ENCODE data around the gene JARID2. TPM values are rescaled to one million over a fixed set of nuclear protein-coding genes. Genes with fewer than 3 reads are reported as not detected.
A peak's percentile ranks its signal among the peaks of the same experiment; 100 is the strongest.

The JARID2 gene
- total and polyA plus RNA-seq, 4 donors = 3.8 to 14.8 (median 12.0) TPM

DNA sequence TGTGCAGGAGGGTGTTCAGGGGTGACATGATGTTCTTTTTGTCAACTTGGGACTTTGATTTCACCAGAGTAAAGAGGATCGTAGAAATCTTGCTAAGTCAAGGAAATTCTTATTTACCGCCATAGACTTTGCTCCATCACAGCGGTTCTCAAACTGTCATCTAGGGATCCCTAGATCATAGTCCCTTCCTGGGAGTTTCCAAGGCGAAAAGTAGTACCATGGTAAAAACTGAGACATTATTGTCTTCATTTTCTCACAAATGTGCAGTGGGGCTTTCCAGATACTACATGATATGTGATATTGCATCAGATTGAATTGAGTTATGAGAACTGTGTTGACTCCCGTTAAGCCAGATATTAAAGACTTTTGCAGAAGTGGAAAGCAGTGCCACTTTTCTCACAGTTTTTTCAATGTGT is 79.7 kb downstream of the JARID2 start:
- TF ChIP-seq, protein P1, sequence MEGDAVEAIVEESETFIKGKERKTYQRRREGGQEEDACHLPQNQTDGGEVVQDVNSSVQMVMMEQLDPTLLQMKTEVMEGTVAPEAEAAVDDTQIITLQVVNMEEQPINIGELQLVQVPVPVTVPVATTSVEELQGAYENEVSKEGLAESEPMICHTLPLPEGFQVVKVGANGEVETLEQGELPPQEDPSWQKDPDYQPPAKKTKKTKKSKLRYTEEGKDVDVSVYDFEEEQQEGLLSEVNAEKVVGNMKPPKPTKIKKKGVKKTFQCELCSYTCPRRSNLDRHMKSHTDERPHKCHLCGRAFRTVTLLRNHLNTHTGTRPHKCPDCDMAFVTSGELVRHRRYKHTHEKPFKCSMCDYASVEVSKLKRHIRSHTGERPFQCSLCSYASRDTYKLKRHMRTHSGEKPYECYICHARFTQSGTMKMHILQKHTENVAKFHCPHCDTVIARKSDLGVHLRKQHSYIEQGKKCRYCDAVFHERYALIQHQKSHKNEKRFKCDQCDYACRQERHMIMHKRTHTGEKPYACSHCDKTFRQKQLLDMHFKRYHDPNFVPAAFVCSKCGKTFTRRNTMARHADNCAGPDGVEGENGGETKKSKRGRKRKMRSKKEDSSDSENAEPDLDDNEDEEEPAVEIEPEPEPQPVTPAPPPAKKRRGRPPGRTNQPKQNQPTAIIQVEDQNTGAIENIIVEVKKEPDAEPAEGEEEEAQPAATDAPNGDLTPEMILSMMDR (IDR thresholded peaks at IDR 0.05; ENCODE audit: control extremely low read depth, extremely low read depth) = no peak
- Histone ChIP-seq H3K4me1 (ENCODE audit: control insufficient read depth in 5 of 5, insufficient read depth in 5 of 5, low read length in 5 of 5) (peaks cover 0 to 41% (median 16%) of the 10 kb centered on the region in 5 donors), H3K27ac (ENCODE audit: low read depth in 1 of 2, low read length in 1 of 2) (no peak overlapping the region), H3K9ac (ENCODE audit: insufficient read depth in 1 of 2, low read length in 2 of 2) (no peak overlapping the region), H3K9me3 (ENCODE audit: control insufficient read depth in 4 of 4, insufficient read depth in 3 of 4, low read length in 3 of 4) (no peaks in the 10 kb centered on the region), H3K36me3 (ENCODE audit: control insufficient read depth in 4 of 4, insufficient read depth in 4 of 4, low read length in 4 of 4) (no peaks in the 10 kb centered on the region), H3K4me3 (no peak overlapping the region), H3K27me3 (ENCODE audit: control insufficient read depth in 3 of 3, insufficient read depth in 3 of 3, low read length in 2 of 3) (no peaks in the 10 kb centered on the region)
- no peak for ATAC-seq (ENCODE audit: insufficient read depth, low FRiP score)
- no peak for DNase-seq
- 65 to 66% methylated on average over 5 of the region's 5 CpGs for WGBS, 2 donors

DNA sequence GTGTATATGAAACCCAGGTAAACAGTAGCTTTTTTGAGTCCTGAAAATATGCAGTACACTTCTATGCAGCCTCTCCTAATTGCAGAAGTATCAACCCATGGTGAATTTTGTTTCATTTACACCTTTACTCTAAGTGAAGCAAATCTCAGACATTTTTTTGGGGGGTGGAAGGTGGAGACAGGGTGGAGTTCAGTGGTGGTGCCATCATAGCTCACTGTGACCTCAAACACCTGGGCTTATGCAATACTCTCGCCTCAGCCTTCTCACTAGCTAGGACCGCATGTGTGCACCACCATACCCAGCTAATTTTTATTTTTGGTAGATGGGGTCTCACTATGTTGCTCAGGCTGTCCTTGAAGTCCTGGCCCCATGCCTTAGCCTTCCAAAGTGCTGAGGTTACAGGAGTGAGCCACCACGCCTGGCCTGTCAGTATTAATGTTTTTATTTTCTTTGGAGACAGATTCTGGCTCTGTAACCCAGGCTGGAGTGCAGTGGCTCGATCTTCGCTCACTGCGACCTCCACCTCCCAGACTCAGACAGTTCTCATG is 80.3 kb downstream of the JARID2 start:
- TF ChIP-seq, protein P1 (IDR thresholded peaks at IDR 0.05; ENCODE audit: control extremely low read depth, extremely low read depth) = no peak
- Histone ChIP-seq H3K9me3 (ENCODE audit: control insufficient read depth in 4 of 4, insufficient read depth in 3 of 4, low read length in 3 of 4) (no peaks in the 10 kb centered on the region), H3K4me1 (ENCODE audit: control insufficient read depth in 5 of 5, insufficient read depth in 5 of 5, low read length in 5 of 5) (peaks cover 0 to 41% (median 17%) of the 10 kb centered on the region in 5 donors), H3K4me3 (no peak overlapping the region), H3K36me3 (ENCODE audit: control insufficient read depth in 4 of 4, insufficient read depth in 4 of 4, low read length in 4 of 4) (no peaks in the 10 kb centered on the region), H3K27ac (ENCODE audit: low read depth in 1 of 2, low read length in 1 of 2) (no peak overlapping the region), H3K9ac (ENCODE audit: insufficient read depth in 1 of 2, low read length in 2 of 2) (no peak overlapping the region), H3K27me3 (ENCODE audit: control insufficient read depth in 3 of 3, insufficient read depth in 3 of 3, low read length in 2 of 3) (no peaks in the 10 kb centered on the region)
- 71 to 76% methylated on average over 6 of the region's 6 CpGs for WGBS, 2 donors
- no peak for DNase-seq
- no peak for ATAC-seq (ENCODE audit: insufficient read depth, low FRiP score)

DNA sequence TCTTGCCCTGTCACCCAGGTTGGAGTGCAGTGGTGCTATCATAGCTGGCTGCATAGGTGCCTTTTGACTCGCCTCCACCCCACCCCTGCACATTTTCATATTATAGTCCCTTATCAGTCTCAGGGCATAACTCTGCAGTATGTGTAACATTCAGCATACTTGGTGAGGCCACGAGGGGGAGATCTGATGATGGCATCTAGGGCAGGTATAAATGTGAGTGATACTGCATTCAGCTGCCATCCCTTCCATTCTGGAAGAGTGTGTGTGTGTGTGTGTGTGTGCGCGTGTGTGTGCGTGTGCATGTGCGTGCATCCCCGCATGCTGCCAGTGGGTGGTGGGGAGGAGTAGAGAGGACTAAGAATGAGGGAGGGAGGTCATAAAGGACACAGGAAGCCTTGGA is 81.4 kb downstream of the JARID2 start:
- no peak for ATAC-seq (ENCODE audit: insufficient read depth, low FRiP score)
- peak in 1 of 3 donors; percentile 36 for DNase-seq
- Histone ChIP-seq H3K27ac (ENCODE audit: low read depth in 1 of 2, low read length in 1 of 2) (no peak overlapping the region), H3K9me3 (ENCODE audit: control insufficient read depth in 4 of 4, insufficient read depth in 3 of 4, low read length in 3 of 4) (no peaks in the 10 kb centered on the region), H3K36me3 (ENCODE audit: control insufficient read depth in 4 of 4, insufficient read depth in 4 of 4, low read length in 4 of 4) (no peaks in the 10 kb centered on the region), H3K4me3 (no peak overlapping the region), H3K9ac (ENCODE audit: insufficient read depth in 1 of 2, low read length in 2 of 2) (no peak overlapping the region), H3K27me3 (ENCODE audit: control insufficient read depth in 3 of 3, insufficient read depth in 3 of 3, low read length in 2 of 3) (no peaks in the 10 kb centered on the region), H3K4me1 (ENCODE audit: control insufficient read depth in 5 of 5, insufficient read depth in 5 of 5, low read length in 5 of 5) (peaks cover 0 to 42% (median 19%) of the 10 kb centered on the region in 5 donors)
- TF ChIP-seq, protein P1 (IDR thresholded peaks at IDR 0.05; ENCODE audit: control extremely low read depth, extremely low read depth) = no peak
- WGBS, 2 donors = 65 to 69% methylated on average over 7 of the region's 7 CpGs

DNA sequence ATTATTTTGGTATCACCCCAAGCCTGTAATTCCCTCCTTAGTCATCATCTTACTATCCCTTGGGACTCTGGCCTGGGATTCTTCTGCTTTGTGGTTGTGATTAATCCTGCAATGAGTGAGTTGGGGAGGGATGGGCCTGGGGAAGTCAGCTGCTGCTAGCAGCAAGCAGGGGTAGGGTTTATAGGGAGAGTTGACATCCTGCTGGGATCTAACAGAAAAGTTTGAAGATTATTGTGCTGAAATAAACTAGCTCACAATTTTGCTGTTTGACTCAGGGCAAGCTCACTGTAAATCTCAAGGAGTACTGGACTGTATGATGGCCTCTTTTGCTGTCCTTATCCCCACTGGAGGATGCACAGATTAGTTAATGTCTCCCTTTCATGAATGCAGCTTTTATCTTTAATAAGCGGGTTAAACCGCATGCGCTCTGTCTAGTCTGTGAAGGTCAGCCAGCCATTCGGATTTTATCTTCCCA is 83.4 kb downstream of the JARID2 start:
- no peaks in the 10 kb centered on the region for H3K9me3 ChIP-seq (ENCODE audit: control insufficient read depth in 4 of 4, insufficient read depth in 3 of 4, low read length in 3 of 4)
- no peaks in the 10 kb centered on the region for H3K27me3 ChIP-seq (ENCODE audit: control insufficient read depth in 3 of 3, insufficient read depth in 3 of 3, low read length in 2 of 3)
- DNase-seq = peak in 1 of 3 donors; percentile 38
- H3K27ac ChIP-seq (ENCODE audit: low read depth in 1 of 2, low read length in 1 of 2) = peak overlapping the region in 1 of 2 donors; percentile 1
- H3K4me1 ChIP-seq (ENCODE audit: control insufficient read depth in 5 of 5, insufficient read depth in 5 of 5, low read length in 5 of 5) = peaks cover 0 to 43% (median 19%) of the 10 kb centered on the region in 5 donors
- no peak overlapping the region for H3K4me3 ChIP-seq
- TF ChIP-seq, protein P1 (IDR thresholded peaks at IDR 0.05; ENCODE audit: control extremely low read depth, extremely low read depth) = no peak
- no peaks in the 10 kb centered on the region for H3K36me3 ChIP-seq (ENCODE audit: control insufficient read depth in 4 of 4, insufficient read depth in 4 of 4, low read length in 4 of 4)
- 71 to 84% methylated on average over 4 of the region's 4 CpGs for WGBS, 2 donors
- peak; percentile 47 for ATAC-seq (ENCODE audit: insufficient read depth, low FRiP score)
- no peak overlapping the region for H3K9ac ChIP-seq (ENCODE audit: insufficient read depth in 1 of 2, low read length in 2 of 2)
